Muscle of leg (tissue), 11 donors: Measurements from ENCODE around the gene CLSTN2. TPM values are rescaled to one million over a fixed set of nuclear protein-coding genes. Genes with fewer than 3 reads are reported as not detected.

Source experiments
- DNase-seq: peaks from one replicate; pipeline ENCODE4 v3.0.0; 2013
- H3K27ac ChIP-seq: one replicate; pipeline ENCODE4 v1.5.1; 2013; ENCODE audit warnings: mild to moderate bottlenecking, low read length, control low read depth
- H3K27me3 ChIP-seq: one replicate; pipeline ENCODE4 v1.6.1; 2013; ENCODE audit warnings: low read length; ENCODE audit not compliant: control insufficient read depth, insufficient read depth
- H3K36me3 ChIP-seq: one replicate; pipeline ENCODE4 v1.6.1; 2013; ENCODE audit warnings: low read length; ENCODE audit not compliant: control insufficient read depth, insufficient read depth
- H3K4me1 ChIP-seq: one replicate; pipeline ENCODE4 v1.6.1; 2013; ENCODE audit warnings: low read length; ENCODE audit not compliant: control insufficient read depth, insufficient read depth
- H3K4me3 ChIP-seq: one replicate; pipeline ENCODE4 v1.5.1; 2013; ENCODE audit warnings: low read length, control low read depth
- H3K9me3 ChIP-seq: replicated peaks from 2 replicates; pipeline ENCODE4 v1.6.1; 2013; ENCODE audit warnings: low read depth, low read length; ENCODE audit not compliant: control insufficient read depth
- WGBS: methylation state at CpG from one replicate; pipeline ENCODE4 v1.1.5; 2013; ENCODE audit warnings: missing lambda C conversion rate; ENCODE audit not compliant: insufficient coverage; 5-methylcytosine and 5-hydroxymethylcytosine counted together
- polyA plus RNA-seq, 8 donors: library from polyadenylated mRNA; unstranded; fragments of 120-200 nt; gene quantifications; one replicate each; pipeline versions ENCODE4 v1.2.1 to v1.2.3, GENCODE V29; 2013; ENCODE audit warnings: inconsistent platforms in 1 of 8, low replicate concordance in 1 of 8; ENCODE audit not compliant: insufficient read length in 8 of 8, insufficient read depth in 1 of 8
- total RNA-seq: library from RNA; stranded (reverse); fragments of 120-200 nt; gene quantifications from one replicate; pipeline ENCODE4 v1.2.4, GENCODE V29; 2013

CLSTN2 gene
- total and polyA plus RNA-seq, 9 donors = 1.9 to 5.2 (median 3.1) TPM

DNA sequence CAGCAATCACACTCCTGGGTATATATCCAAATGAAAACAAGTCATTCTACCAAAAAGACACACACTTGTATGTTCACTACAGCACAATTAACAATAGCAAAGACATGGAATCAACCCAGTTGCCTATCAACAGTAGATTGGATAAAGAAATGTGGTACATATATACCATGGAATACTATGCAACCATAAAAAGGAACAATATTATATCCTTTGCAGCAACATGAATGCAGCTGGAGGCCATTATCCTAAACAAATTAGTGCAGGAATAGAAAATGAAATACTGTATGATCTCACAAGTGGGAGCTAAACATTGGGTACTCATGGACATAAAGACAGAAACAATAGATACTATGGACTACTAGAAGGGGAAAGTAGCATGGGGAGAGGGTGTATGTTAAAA lies 224.7 kb downstream of the CLSTN2 start:
- H3K4me1 ChIP-seq = no peaks in the 10 kb centered on the region
- DNase-seq = no peak
- H3K27me3 ChIP-seq = no peaks in the 10 kb centered on the region
- no peak overlapping the region for H3K4me3 ChIP-seq
- H3K36me3 ChIP-seq = no peaks in the 10 kb centered on the region
- H3K9me3 ChIP-seq = peaks cover 3% of the 10 kb centered on the region
- no peak overlapping the region for H3K27ac ChIP-seq

DNA sequence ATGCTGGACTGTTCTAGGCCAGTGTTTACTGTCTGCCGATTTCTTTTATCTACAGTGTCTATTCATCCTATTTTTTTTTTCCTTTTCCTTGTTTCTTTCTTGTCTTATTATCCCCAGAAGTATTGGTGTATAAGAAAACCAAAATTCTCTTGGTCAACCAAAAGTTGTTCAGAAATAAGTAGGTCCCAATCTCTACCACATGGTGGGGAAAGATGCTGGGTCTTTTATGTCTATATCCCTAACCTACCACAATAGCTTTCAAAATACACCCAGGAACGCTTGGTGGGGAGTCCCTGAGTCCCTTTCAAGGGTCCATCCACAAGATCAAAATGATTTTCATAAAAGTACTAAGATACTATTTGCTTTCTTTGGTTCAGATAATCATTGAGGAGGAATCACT lies 225.6 kb downstream of the CLSTN2 start:
- no peaks in the 10 kb centered on the region for H3K4me1 ChIP-seq
- H3K27me3 ChIP-seq = no peaks in the 10 kb centered on the region
- H3K4me3 ChIP-seq = no peak overlapping the region
- H3K27ac ChIP-seq = no peak overlapping the region
- WGBS = no CpG with 5 or more reads among the region's 2 CpGs
- no peak for DNase-seq
- peaks cover 3% of the 10 kb centered on the region for H3K9me3 ChIP-seq
- H3K36me3 ChIP-seq = no peaks in the 10 kb centered on the region

DNA sequence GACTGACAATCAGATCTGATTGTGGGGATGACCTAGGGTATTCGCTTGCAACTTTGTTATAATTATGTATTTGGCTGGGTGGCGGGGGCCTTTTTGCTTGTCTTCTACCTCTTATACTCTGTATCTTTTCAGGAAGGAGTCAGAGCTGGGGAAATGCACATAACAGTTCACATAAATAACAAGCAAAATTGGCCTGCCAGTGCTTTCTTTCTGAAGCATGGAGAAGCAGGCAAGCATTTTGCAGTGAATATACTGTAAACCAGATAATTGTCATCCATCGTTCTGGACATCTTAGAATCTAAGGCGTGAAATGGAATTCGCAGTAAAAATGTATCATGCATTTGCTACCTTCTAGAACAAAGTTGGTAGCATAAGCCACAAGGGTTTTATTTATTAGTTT lies 227.6 kb downstream of the CLSTN2 start:
- Histone ChIP-seq H3K27ac (no peak overlapping the region), H3K36me3 (no peaks in the 10 kb centered on the region), H3K4me3 (no peak overlapping the region), H3K4me1 (no peaks in the 10 kb centered on the region), H3K9me3 (peaks cover 3% of the 10 kb centered on the region), H3K27me3 (no peaks in the 10 kb centered on the region)
- no CpG with 5 or more reads among the region's 5 CpGs for WGBS
- DNase-seq = no peak

DNA sequence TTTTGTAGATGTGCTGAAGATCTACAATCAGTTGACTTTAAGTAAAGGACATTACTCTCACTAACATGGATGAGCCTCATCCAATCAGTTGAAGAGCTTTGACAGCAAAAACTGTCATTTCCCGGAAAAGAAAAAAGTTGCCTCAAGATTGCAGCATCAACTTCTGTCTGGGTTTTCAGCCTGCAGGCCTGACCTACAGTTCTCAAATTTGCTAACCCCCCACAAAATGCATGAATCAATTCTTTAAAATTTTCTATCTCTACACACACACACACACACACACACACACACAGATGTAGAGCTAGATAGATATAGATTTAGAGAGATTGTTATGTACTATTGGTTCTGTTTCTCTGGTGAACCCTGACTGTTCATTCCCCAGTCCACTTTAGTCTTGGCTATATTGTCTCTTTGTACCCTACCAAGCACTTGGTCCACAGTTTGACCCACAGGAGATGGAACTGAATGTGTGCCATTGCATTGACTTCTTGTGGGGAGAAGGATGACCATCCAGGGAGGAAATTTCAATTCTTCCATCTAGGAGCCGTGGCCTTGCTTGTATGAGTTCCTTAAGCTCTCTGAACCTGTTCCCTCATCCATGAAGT lies 228.3 kb downstream of the CLSTN2 start:
- no peaks in the 10 kb centered on the region for H3K36me3 ChIP-seq
- WGBS = 100% methylated on average over 1 of the region's 2 CpGs
- DNase-seq = no peak
- no peaks in the 10 kb centered on the region for H3K27me3 ChIP-seq
- H3K9me3 ChIP-seq = peaks cover 3% of the 10 kb centered on the region
- H3K4me1 ChIP-seq = no peaks in the 10 kb centered on the region
- H3K4me3 ChIP-seq = no peak overlapping the region
- H3K27ac ChIP-seq = no peak overlapping the region

DNA sequence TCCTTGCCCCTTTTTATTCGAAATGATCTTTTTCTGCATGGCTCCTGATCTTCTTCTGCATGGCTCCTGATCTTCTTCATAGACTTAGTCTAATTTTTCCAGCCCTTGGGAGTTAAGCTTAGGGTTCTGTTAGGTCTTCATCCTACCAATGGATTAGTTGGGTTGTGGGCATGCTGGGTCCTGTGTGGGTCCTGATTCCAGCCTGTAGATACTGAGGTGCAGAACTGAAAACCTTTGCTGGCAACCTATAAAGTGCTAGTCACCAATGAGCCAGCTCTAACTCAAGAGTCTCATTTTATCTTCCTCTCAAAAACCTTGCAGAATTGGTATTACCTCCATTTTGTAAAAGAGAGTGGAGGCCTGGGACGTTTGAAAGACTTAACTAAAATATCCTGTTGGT lies 229.2 kb downstream of the CLSTN2 start:
- Histone ChIP-seq H3K4me1 (no peaks in the 10 kb centered on the region), H3K27ac (no peak overlapping the region), H3K9me3 (no peaks in the 10 kb centered on the region), H3K36me3 (no peaks in the 10 kb centered on the region), H3K4me3 (no peak overlapping the region), H3K27me3 (no peaks in the 10 kb centered on the region)
- DNase-seq = no peak
- WGBS = no CpG with 5 or more reads among the region's 2 CpGs

DNA sequence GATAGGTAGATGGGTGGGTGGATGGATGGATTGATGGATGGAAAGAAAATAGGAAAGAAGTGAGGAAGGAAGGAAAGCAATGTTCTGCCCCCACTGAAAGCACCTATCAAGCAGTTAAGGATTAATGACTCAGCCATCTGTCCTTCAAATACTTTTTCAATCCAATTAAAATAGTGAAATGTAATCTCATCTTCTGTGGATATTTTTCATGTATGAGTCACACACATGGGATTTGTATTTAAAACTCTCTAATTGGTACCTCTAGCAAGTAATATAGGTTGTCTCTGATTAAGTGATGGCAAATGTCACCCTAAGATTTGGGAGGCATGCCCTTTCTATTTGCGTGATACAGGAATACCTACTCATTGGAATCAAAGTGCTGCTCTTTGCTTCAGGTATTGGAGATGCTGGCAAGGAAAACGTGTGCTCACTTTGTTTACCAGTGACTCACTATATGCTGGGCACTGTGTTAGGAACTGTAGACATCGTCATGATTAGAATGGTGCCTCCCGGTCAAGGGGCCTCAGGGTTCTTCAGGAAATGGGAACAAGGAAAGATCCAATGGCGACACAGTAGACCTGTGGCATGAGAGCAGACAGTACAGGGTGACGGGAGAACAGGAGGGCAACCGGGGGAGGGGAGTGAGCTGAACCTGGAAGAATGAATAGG lies 230.1 kb downstream of the CLSTN2 start:
- DNase-seq = no peak
- H3K9me3 ChIP-seq = no peaks in the 10 kb centered on the region
- no peaks in the 10 kb centered on the region for H3K27me3 ChIP-seq
- no peaks in the 10 kb centered on the region for H3K36me3 ChIP-seq
- H3K27ac ChIP-seq = no peak overlapping the region
- H3K4me1 ChIP-seq = no peaks in the 10 kb centered on the region
- no peak overlapping the region for H3K4me3 ChIP-seq
- WGBS = 82% methylated on average over 6 of the region's 7 CpGs

DNA sequence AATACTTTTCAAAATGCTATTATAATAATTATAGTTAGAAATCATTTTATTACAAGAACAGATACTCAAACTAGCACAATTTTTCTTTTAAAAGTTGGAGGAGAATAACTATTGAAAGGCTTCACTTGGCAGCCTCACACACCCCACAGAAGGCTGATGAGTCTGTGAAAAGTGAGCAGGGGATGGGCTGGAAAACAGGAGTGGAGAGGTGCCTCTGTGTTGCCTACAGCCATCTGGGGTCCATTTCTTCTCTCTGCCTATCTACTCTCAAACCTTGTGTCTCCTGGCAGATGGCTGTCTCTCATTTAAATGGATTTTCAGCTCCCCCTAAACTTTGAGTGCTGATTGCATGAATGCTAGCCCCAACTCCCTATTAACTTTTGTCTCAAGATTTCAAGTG lies 230.8 kb downstream of the CLSTN2 start:
- Histone ChIP-seq H3K27me3 (no peaks in the 10 kb centered on the region), H3K36me3 (no peaks in the 10 kb centered on the region), H3K4me3 (no peak overlapping the region), H3K27ac (no peak overlapping the region), H3K9me3 (no peaks in the 10 kb centered on the region), H3K4me1 (no peaks in the 10 kb centered on the region)
- peak; percentile 18 for DNase-seq

DNA sequence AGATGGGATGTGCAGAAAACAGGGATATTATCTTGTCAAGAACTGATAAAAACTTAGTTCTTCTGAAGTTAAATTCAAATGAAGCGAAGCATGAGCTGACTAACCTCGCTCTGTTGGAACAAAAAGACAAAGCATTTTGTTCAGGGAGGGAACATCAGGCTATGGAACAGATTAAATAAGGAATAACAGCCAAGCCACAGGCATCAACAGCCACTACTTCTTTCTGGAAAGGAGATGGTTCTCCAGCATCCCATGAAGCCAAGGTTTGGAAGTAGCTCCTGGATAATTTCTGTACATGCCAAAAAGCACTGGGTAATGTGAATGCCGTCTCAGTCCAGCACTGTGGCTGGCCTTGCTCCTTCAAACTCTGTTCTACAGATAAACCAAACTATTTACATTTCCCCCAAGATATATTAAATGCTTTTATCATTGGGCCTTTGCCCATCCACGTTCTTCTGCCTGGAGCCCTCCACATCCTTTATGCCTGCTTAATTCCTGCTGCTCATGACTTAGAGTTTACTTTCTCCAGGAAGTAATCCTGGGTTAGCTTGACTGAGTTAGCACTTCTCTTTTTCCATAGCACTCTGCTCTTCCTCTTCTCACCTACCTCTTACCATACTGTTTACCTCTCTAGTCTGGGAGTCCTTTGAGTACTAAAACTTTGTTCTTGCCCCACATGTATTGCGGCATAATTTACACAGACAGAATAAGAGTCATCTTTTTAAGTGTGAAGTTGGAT lies 232.0 kb downstream of the CLSTN2 start:
- Histone ChIP-seq H3K4me3 (no peak overlapping the region), H3K9me3 (no peaks in the 10 kb centered on the region), H3K36me3 (no peaks in the 10 kb centered on the region), H3K27me3 (no peaks in the 10 kb centered on the region), H3K4me1 (no peaks in the 10 kb centered on the region), H3K27ac (no peak overlapping the region)
- peak; percentile 36 for DNase-seq
- WGBS = 72% methylated on average over 3 of the region's 5 CpGs

DNA sequence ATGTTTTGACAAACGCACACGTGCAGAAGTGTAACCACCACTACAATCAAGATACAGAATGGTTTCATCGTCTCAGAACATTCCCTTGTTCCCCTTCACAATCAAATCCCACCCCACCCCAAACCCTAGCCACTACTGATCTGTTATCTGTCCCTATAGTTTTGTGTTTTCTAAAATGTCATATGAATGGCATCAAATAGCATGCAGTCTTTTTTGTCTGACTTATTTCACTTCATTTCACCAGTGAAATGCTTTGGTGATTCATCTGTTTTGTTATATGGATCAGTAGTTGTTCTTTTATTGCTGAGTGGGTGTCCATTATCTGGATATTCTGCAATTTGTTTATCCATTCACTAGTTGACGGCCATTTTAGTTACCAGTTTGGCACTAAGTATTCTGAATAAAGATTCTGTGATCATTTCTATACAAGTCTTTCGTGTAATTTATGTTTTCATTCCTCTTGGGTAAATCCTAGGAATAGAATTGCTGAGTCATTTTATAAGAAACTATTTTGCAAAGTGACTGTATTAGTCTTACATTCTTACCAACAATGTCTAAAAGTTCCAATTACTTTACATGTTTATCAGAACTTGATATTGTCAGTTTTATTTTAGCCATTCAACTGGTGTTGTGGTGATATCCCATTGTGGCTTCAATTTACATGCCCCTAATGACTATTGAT lies 232.8 kb downstream of the CLSTN2 start:
- DNase-seq = no peak
- Histone ChIP-seq H3K27me3 (no peaks in the 10 kb centered on the region), H3K36me3 (no peaks in the 10 kb centered on the region), H3K4me3 (no peak overlapping the region), H3K9me3 (no peaks in the 10 kb centered on the region), H3K4me1 (no peaks in the 10 kb centered on the region), H3K27ac (no peak overlapping the region)
- WGBS = no CpG with 5 or more reads among the region's 5 CpGs

DNA sequence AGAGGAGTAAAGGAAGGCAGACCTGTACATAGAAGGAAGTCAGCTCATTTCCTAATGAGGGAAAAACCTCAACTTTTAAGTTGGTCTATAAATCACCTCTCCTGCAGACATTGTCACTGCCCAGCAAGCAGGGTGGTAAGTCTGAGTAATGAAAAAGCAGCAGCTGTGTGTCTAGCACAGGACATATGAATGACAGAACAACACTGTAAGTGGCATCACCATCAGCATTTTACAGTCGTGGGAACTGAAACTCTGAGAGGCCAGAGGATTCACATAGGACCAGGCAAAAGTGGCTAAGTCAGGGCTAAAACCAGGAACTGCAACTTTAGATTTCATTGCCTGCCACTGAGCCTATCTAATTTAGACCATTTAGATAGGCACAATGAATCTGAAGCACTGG lies 235.6 kb downstream of the CLSTN2 start:
- Histone ChIP-seq H3K4me3 (no peak overlapping the region), H3K4me1 (no peaks in the 10 kb centered on the region), H3K27ac (no peak overlapping the region), H3K27me3 (no peaks in the 10 kb centered on the region), H3K9me3 (no peaks in the 10 kb centered on the region), H3K36me3 (no peaks in the 10 kb centered on the region)
- DNase-seq = no peak
- WGBS = 29% methylated on average over 1 of the region's 1 CpG
